ENCODE data around the gene TFPI.

The TFPI gene

GRCh38 chr2:187477051-187477450, 77.2 kb downstream of the TFPI start:
- TF ChIP-seq, protein P1, sequence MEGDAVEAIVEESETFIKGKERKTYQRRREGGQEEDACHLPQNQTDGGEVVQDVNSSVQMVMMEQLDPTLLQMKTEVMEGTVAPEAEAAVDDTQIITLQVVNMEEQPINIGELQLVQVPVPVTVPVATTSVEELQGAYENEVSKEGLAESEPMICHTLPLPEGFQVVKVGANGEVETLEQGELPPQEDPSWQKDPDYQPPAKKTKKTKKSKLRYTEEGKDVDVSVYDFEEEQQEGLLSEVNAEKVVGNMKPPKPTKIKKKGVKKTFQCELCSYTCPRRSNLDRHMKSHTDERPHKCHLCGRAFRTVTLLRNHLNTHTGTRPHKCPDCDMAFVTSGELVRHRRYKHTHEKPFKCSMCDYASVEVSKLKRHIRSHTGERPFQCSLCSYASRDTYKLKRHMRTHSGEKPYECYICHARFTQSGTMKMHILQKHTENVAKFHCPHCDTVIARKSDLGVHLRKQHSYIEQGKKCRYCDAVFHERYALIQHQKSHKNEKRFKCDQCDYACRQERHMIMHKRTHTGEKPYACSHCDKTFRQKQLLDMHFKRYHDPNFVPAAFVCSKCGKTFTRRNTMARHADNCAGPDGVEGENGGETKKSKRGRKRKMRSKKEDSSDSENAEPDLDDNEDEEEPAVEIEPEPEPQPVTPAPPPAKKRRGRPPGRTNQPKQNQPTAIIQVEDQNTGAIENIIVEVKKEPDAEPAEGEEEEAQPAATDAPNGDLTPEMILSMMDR (IDR thresholded peaks at IDR 0.05), result no peak
- no peak for DNase-seq (ENCODE audit: low spot score)
- H3K4me3 ChIP-seq, result no peak overlapping the region
- no peak overlapping the region for H3K27ac ChIP-seq

- no peak for DNase-seq (ENCODE audit: low spot score)
- TF ChIP-seq, protein P1 (IDR thresholded peaks at IDR 0.05), result no peak
Measured at GRCh38 chr2:187475499-187476248, 78.6 kb downstream of the TFPI start.

DNA sequence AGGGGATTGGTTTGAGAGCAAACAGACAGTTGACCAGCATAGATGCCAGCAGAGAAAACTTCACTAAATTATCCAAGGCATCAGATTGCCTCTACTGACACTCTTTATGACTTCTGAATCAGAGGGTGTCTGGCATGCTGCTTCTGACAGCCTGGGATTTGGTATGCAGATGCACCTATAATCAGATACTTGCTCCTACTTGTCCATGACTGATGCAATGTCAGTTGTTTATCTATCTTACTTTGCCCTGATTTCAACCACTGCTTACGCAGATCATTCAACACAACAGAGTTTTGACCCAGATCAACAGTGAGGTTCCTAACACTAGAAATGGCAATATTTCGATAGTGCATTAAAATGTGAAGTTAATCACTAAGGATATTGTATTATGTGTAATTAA, 83.5 kb downstream of the TFPI start:
- no peak overlapping the region for H3K27ac ChIP-seq
- no peak overlapping the region for H3K4me3 ChIP-seq
- DNase-seq (ENCODE audit: low spot score), result no peak
- TF ChIP-seq, protein P1 (IDR thresholded peaks at IDR 0.05), result no peak

More at GRCh38 chr2:187475499-187476248, 78.6 kb downstream of the TFPI start:
- Histone ChIP-seq H3K27ac (no peak overlapping the region), H3K4me3 (no peak overlapping the region)

DNA sequence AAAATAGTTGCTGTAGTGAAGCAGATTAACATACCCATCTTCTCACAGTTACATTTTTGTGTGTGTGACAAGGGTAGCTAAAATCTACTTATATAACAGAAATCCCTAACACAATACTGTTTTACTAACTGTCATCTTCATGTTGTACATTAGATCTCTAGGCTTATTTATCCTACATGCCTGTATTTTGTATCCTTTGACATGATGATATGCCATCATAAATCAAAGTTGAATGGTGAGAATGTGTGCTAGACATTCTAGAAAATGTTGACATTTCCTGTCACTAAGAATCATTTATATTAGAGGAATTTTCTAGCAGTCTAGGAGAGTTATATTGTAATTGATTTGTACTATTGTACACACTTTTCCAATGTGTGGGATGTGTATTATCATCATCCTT, 84.7 kb downstream of the TFPI start:
- DNase-seq (ENCODE audit: low spot score), result no peak
- H3K27ac ChIP-seq, result no peak overlapping the region
- TF ChIP-seq, protein P1 (IDR thresholded peaks at IDR 0.05), result no peak
- no peak overlapping the region for H3K4me3 ChIP-seq

- Histone ChIP-seq H3K4me3 (no peak overlapping the region), H3K27ac (no peak overlapping the region)
- DNase-seq (ENCODE audit: low spot score), result no peak
- TF ChIP-seq, protein P1 (IDR thresholded peaks at IDR 0.05), result no peak
Measured at GRCh38 chr2:187468262-187468661, 86.0 kb downstream of the TFPI start.

GRCh38 chr2:187466129-187466792, 88.0 kb downstream of the TFPI start:
- DNase-seq (ENCODE audit: low spot score), result no peak
- H3K27ac ChIP-seq, result no peak overlapping the region
- TF ChIP-seq, protein P1 (IDR thresholded peaks at IDR 0.05), result no peak
- H3K4me3 ChIP-seq, result no peak overlapping the region

DNA sequence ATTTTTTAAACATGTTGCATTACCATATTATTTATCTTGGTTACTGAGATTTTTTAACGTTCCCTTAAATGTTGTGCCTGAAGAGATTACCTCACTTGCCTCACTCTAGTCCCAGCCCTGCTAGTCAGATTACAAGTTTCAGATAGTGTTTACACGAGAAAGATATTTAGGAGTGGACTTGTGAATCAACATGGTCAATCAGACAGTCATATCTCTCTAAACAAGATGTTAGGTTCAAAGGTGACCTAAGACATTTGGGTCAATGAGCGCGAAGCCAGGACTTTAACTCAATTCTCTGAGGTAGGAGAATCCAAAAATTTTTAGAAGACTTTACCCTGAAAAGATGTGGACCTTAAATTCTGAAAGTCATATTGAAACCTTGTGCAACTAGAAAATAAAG, 91.4 kb downstream of the TFPI start:
- no peak for DNase-seq (ENCODE audit: low spot score)
- H3K4me3 ChIP-seq, result no peak overlapping the region
- H3K27ac ChIP-seq, result no peak overlapping the region
- TF ChIP-seq, protein P1 (IDR thresholded peaks at IDR 0.05), result no peak
